Stimulated activated memory B cell treated with anti-CD40 and anti-IgM and Interleukin-4, amounts not matched to agents 10 μg/mL and 1 μg/mL and 100 μg/mL, for 72 hours (primary cell): ENCODE data around the gene AHI1.

Experiments
- ATAC-seq: fragments of 150-1000 bp; cut with Tn5 transposase; 2 replicates; pipeline ENCODE4 v1.10.0; 2021
- H3K27ac Mint-ChIP-seq: one replicate; pipeline ENCODE4 v1.8.0; 2022; ENCODE audit warnings: mild to moderate bottlenecking, mixed read lengths
- H3K27me3 Mint-ChIP-seq: one replicate; pipeline ENCODE4 v1.8.0; 2022; ENCODE audit warnings: mixed read lengths
- H3K36me3 Mint-ChIP-seq: one replicate; pipeline ENCODE4 v1.8.0; 2022; ENCODE audit warnings: mixed read lengths
- H3K4me1 Mint-ChIP-seq: one replicate; pipeline ENCODE4 v1.8.0; 2022; ENCODE audit warnings: mixed read lengths
- H3K4me3 Mint-ChIP-seq: one replicate; pipeline ENCODE4 v1.8.0; 2022; ENCODE audit warnings: mild to moderate bottlenecking, moderate library complexity, mixed read lengths
- H3K9me3 Mint-ChIP-seq: one replicate; pipeline ENCODE4 v1.8.0; 2022; ENCODE audit warnings: mixed read lengths

AHI1 gene

GRCh38 chr6:135521431-135521830 lies 23.9 kb upstream of the AHI1 start:
- no peaks in the 10 kb centered on the region for H3K4me1 Mint-ChIP-seq
- H3K4me3 Mint-ChIP-seq = no peak overlapping the region
- peaks cover 7% of the 10 kb centered on the region for H3K9me3 Mint-ChIP-seq
- no peak overlapping the region for H3K27ac Mint-ChIP-seq
- H3K27me3 Mint-ChIP-seq = no peaks in the 10 kb centered on the region
- no peaks in the 10 kb centered on the region for H3K36me3 Mint-ChIP-seq
- ATAC-seq = no peak

GRCh38 chr6:135520781-135521180 lies 23.2 kb upstream of the AHI1 start:
- no peaks in the 10 kb centered on the region for H3K27me3 Mint-ChIP-seq
- no peaks in the 10 kb centered on the region for H3K4me1 Mint-ChIP-seq
- H3K4me3 Mint-ChIP-seq = no peak overlapping the region
- no peak overlapping the region for H3K27ac Mint-ChIP-seq
- no peak for ATAC-seq
- no peaks in the 10 kb centered on the region for H3K36me3 Mint-ChIP-seq
- H3K9me3 Mint-ChIP-seq = peaks cover 7% of the 10 kb centered on the region

GRCh38 chr6:135519348-135519747 lies 21.8 kb upstream of the AHI1 start:
- ATAC-seq = no peak
- H3K4me3 Mint-ChIP-seq = no peak overlapping the region
- no peaks in the 10 kb centered on the region for H3K27me3 Mint-ChIP-seq
- H3K27ac Mint-ChIP-seq = no peak overlapping the region
- no peaks in the 10 kb centered on the region for H3K4me1 Mint-ChIP-seq
- no peaks in the 10 kb centered on the region for H3K36me3 Mint-ChIP-seq
- peaks cover 7% of the 10 kb centered on the region for H3K9me3 Mint-ChIP-seq

- H3K9me3 Mint-ChIP-seq = peaks cover 7% of the 10 kb centered on the region
- H3K27ac Mint-ChIP-seq = no peak overlapping the region
- H3K4me1 Mint-ChIP-seq = no peaks in the 10 kb centered on the region
- H3K4me3 Mint-ChIP-seq = no peak overlapping the region
- H3K27me3 Mint-ChIP-seq = no peaks in the 10 kb centered on the region
- no peak for ATAC-seq
- no peaks in the 10 kb centered on the region for H3K36me3 Mint-ChIP-seq
Observed at GRCh38 chr6:135517527-135517926, 20.0 kb upstream of the AHI1 start.

- H3K4me3 Mint-ChIP-seq = no peak overlapping the region
- H3K27me3 Mint-ChIP-seq = no peaks in the 10 kb centered on the region
- no peak for ATAC-seq
- no peaks in the 10 kb centered on the region for H3K4me1 Mint-ChIP-seq
- H3K27ac Mint-ChIP-seq = no peak overlapping the region
- peaks cover 7% of the 10 kb centered on the region for H3K9me3 Mint-ChIP-seq
- H3K36me3 Mint-ChIP-seq = no peaks in the 10 kb centered on the region
Observed at GRCh38 chr6:135514706-135515105, 17.2 kb upstream of the AHI1 start.

GRCh38 chr6:135506270-135506997 lies 8.9 kb upstream of the AHI1 start:
- Mint-ChIP-seq H3K27me3 (no peaks in the 10 kb centered on the region), H3K4me1 (no peaks in the 10 kb centered on the region), H3K9me3 (no peaks in the 10 kb centered on the region), H3K36me3 (no peaks in the 10 kb centered on the region), H3K27ac (no peak overlapping the region), H3K4me3 (no peak overlapping the region)
- ATAC-seq = peak; percentile 71

GRCh38 chr6:135505648-135506047 lies 8.1 kb upstream of the AHI1 start:
- Mint-ChIP-seq H3K9me3 (no peaks in the 10 kb centered on the region), H3K4me1 (no peaks in the 10 kb centered on the region), H3K4me3 (no peak overlapping the region), H3K27ac (no peak overlapping the region), H3K36me3 (no peaks in the 10 kb centered on the region), H3K27me3 (no peaks in the 10 kb centered on the region)
- no peak for ATAC-seq

GRCh38 chr6:135505222-135505621 lies 7.7 kb upstream of the AHI1 start:
- no peak overlapping the region for H3K27ac Mint-ChIP-seq
- H3K9me3 Mint-ChIP-seq = no peaks in the 10 kb centered on the region
- no peaks in the 10 kb centered on the region for H3K4me1 Mint-ChIP-seq
- H3K4me3 Mint-ChIP-seq = no peak overlapping the region
- no peaks in the 10 kb centered on the region for H3K36me3 Mint-ChIP-seq
- no peak for ATAC-seq
- no peaks in the 10 kb centered on the region for H3K27me3 Mint-ChIP-seq

GRCh38 chr6:135504734-135505133 lies 7.2 kb upstream of the AHI1 start:
- no peak for ATAC-seq
- Mint-ChIP-seq H3K4me1 (no peaks in the 10 kb centered on the region), H3K9me3 (no peaks in the 10 kb centered on the region), H3K4me3 (no peak overlapping the region), H3K36me3 (no peaks in the 10 kb centered on the region), H3K27me3 (no peaks in the 10 kb centered on the region), H3K27ac (no peak overlapping the region)

GRCh38 chr6:135503703-135504475 lies 6.3 kb upstream of the AHI1 start:
- Mint-ChIP-seq H3K27me3 (no peaks in the 10 kb centered on the region), H3K36me3 (no peaks in the 10 kb centered on the region), H3K27ac (no peak overlapping the region), H3K4me1 (no peaks in the 10 kb centered on the region), H3K9me3 (no peaks in the 10 kb centered on the region), H3K4me3 (no peak overlapping the region)
- ATAC-seq = no peak

GRCh38 chr6:135499441-135500340 lies 2.2 kb upstream of the AHI1 start:
- Mint-ChIP-seq H3K4me1 (peaks cover 6% of the 10 kb centered on the region), H3K36me3 (peaks cover 9% of the 10 kb centered on the region), H3K9me3 (no peaks in the 10 kb centered on the region), H3K4me3 (no peak overlapping the region), H3K27ac (no peak overlapping the region), H3K27me3 (no peaks in the 10 kb centered on the region)
- no peak for ATAC-seq

- ATAC-seq = peak; percentile 70
- Mint-ChIP-seq H3K4me3 (no peak overlapping the region), H3K27me3 (no peaks in the 10 kb centered on the region)
Observed at GRCh38 chr6:135498185-135498841, 773 bp upstream of the AHI1 start.

GRCh38 chr6:135496800-135497411 lies 634 bp downstream of the AHI1 start:
- Mint-ChIP-seq H3K27ac (no peak overlapping the region), H3K9me3 (no peaks in the 10 kb centered on the region), H3K4me3 (no peak overlapping the region), H3K27me3 (no peaks in the 10 kb centered on the region), H3K36me3 (peaks cover 18% of the 10 kb centered on the region), H3K4me1 (peaks cover 6% of the 10 kb centered on the region)
- ATAC-seq = no peak

More at GRCh38 chr6:135498185-135498841, 773 bp upstream of the AHI1 start:
- Mint-ChIP-seq H3K36me3 (peaks cover 13% of the 10 kb centered on the region), H3K27ac (no peak overlapping the region), H3K9me3 (no peaks in the 10 kb centered on the region), H3K4me1 (peaks cover 6% of the 10 kb centered on the region)

- peaks cover 6% of the 10 kb centered on the region for H3K4me1 Mint-ChIP-seq
- no peaks in the 10 kb centered on the region for H3K27me3 Mint-ChIP-seq
- ATAC-seq = no peak
- H3K4me3 Mint-ChIP-seq = no peak overlapping the region
- H3K36me3 Mint-ChIP-seq = peaks cover 49% of the 10 kb centered on the region
- no peaks in the 10 kb centered on the region for H3K9me3 Mint-ChIP-seq
- no peak overlapping the region for H3K27ac Mint-ChIP-seq
Observed at GRCh38 chr6:135493218-135493961, 4.2 kb downstream of the AHI1 start.
